NCI-H2196 (cell line): ENCODE measurements around the gene SLC4A4.

Source experiments
- DNase-seq: peaks from one replicate; lab custom pipeline; 2025; ENCODE audit not compliant: unreplicated experiment; lab: John Stamatoyannopoulos, UW

The SLC4A4 gene

GRCh38 chr4:71468116-71468710 is 129.4 kb downstream of the SLC4A4 start:
- no peak for DNase-seq

GRCh38 chr4:71469541-71469940 is 130.7 kb downstream of the SLC4A4 start:
- DNase-seq, result no peak

- no peak for DNase-seq
Observed at GRCh38 chr4:71470524-71470923, 131.7 kb downstream of the SLC4A4 start.

- no peak for DNase-seq
Observed at GRCh38 chr4:71472946-71473345, 134.1 kb downstream of the SLC4A4 start.

- DNase-seq, result no peak
Observed at GRCh38 chr4:71473541-71474240, 134.9 kb downstream of the SLC4A4 start.

GRCh38 chr4:71474731-71475130 is 135.9 kb downstream of the SLC4A4 start:
- no peak for DNase-seq

GRCh38 chr4:71476240-71476639 is 137.4 kb downstream of the SLC4A4 start:
- DNase-seq, result no peak

GRCh38 chr4:71486550-71487343 is 147.9 kb downstream of the SLC4A4 start:
- DNase-seq, result no peak

GRCh38 chr4:71487344-71487920 is 148.6 kb downstream of the SLC4A4 start:
- no peak for DNase-seq

- DNase-seq, result no peak
Observed at GRCh38 chr4:71494539-71494938, 155.7 kb downstream of the SLC4A4 start.

- DNase-seq, result no peak
Observed at GRCh38 chr4:71495454-71495853, 156.6 kb downstream of the SLC4A4 start.

- DNase-seq, result no peak
Observed at GRCh38 chr4:71497078-71497477, 158.3 kb downstream of the SLC4A4 start.

GRCh38 chr4:71498002-71498401 is 159.2 kb downstream of the SLC4A4 start:
- peak; percentile 35 for DNase-seq

- DNase-seq, result no peak
Observed at GRCh38 chr4:71498625-71499024, 159.8 kb downstream of the SLC4A4 start.

GRCh38 chr4:71501992-71502391 is 163.2 kb downstream of the SLC4A4 start:
- no peak for DNase-seq

GRCh38 chr4:71518283-71518989 is 179.6 kb downstream of the SLC4A4 start:
- no peak for DNase-seq

- no peak for DNase-seq
Observed at GRCh38 chr4:71520308-71520707, 181.5 kb downstream of the SLC4A4 start.

- no peak for DNase-seq
Observed at GRCh38 chr4:71520850-71521249, 182.0 kb downstream of the SLC4A4 start.

- DNase-seq, result no peak
Observed at GRCh38 chr4:71524756-71525155, 185.9 kb downstream of the SLC4A4 start.

GRCh38 chr4:71526637-71527406 is 188.0 kb downstream of the SLC4A4 start:
- DNase-seq, result no peak
